ENCODE results near the gene TMBIM4. TPM values are rescaled to one million over a fixed set of nuclear protein-coding genes. Genes with fewer than 3 reads are reported as not detected.

TMBIM4 gene
- total RNA-seq, 2 donors from 2014 or later: 242 to 337 TPM

DNA sequence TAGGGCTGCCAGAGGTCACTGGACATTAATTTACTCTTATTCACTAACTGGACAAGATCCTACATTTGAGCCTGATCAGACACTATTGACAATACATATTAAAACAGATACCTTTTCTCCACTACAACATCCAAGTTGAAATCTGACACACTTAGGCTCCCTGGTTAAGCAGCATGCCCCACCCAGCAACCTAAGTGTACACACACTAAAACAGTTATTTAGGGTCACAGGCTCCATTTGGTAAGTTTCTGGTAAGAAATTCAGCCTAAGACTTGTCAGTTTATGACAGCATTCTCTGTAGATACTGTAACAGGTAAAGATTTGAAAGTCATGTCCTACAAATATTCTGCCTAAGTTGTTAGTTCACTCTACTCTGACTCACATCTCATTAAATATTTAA, 27.0 kb downstream of the TMBIM4 start:
- no peaks in the 10 kb centered on the region for H3K27me3 ChIP-seq (replicated peaks; ENCODE audit: insufficient read depth)
- DNase-seq (ENCODE audit: low spot score): no peak
- no peak overlapping the region for H3K27ac ChIP-seq
- TF ChIP-seq POLR2A (IDR thresholded peaks at IDR 0.05) (no peak), POLR2AphosphoS5 (IDR thresholded peaks at IDR 0.05) (no peak), CTCF (IDR thresholded peaks at IDR 0.05) (no peak)
- H3K4me3 ChIP-seq: no peak overlapping the region
- intact Hi-C loops (cut with DNase I): loop anchor here (10.0 kb wide), 1 partner anchor 162 kb away; the partner anchor contains the start of gene HELB
- H3K4me1 ChIP-seq (replicated peaks): peaks cover 3% of the 10 kb centered on the region
- no peaks in the 10 kb centered on the region for H3K9me3 ChIP-seq
- H3K36me3 ChIP-seq: peaks cover 0 to 16% of the 10 kb centered on the region in 2 donors

DNA sequence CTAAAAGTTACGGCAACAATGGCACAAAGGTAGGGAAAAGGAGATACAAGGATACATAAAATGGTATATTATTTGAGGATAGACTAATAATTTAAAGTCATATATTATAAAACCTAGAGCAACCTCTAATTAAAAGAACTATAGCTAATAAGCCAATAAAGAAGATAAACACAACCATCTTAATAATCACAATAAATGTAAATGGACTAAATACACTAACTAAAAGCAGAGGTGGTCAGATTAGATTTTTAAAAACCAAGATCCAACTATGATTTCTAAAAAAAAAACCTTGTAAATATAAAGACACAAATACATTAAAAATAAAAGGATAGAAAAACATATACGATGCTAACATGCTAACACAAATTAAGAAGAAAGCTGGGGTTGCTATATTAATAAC, 28.5 kb downstream of the TMBIM4 start:
- H3K27ac ChIP-seq: no peak overlapping the region
- DNase-seq (ENCODE audit: low spot score): no peak
- peaks cover 0 to 16% of the 10 kb centered on the region in 2 donors for H3K36me3 ChIP-seq
- intact Hi-C loops (cut with DNase I): loop anchor here (10.0 kb wide), 1 partner anchor 164 kb away; the partner anchor contains the start of gene HELB
- H3K4me1 ChIP-seq (replicated peaks): peaks cover 3% of the 10 kb centered on the region
- no peaks in the 10 kb centered on the region for H3K9me3 ChIP-seq
- no peak overlapping the region for H3K4me3 ChIP-seq
- no peaks in the 10 kb centered on the region for H3K27me3 ChIP-seq (replicated peaks; ENCODE audit: insufficient read depth)
- 94% methylated on average over 2 of the region's 2 CpGs for WGBS
- TF ChIP-seq POLR2AphosphoS5 (IDR thresholded peaks at IDR 0.05) (no peak), POLR2A (IDR thresholded peaks at IDR 0.05) (no peak), CTCF (IDR thresholded peaks at IDR 0.05) (no peak)

GRCh38 chr12:66140731-66141130, 29.1 kb downstream of the TMBIM4 start:
- TF ChIP-seq POLR2A (IDR thresholded peaks at IDR 0.05) (no peak), POLR2AphosphoS5 (IDR thresholded peaks at IDR 0.05) (no peak), CTCF (IDR thresholded peaks at IDR 0.05) (no peak)
- intact Hi-C loops (cut with DNase I): loop anchor here (10.0 kb wide), 1 partner anchor 164 kb away; the partner anchor contains the start of gene HELB
- Histone ChIP-seq H3K27me3 (replicated peaks; ENCODE audit: insufficient read depth) (no peaks in the 10 kb centered on the region), H3K9me3 (no peaks in the 10 kb centered on the region), H3K4me1 (replicated peaks) (peaks cover 3% of the 10 kb centered on the region), H3K36me3 (peaks cover 0 to 16% of the 10 kb centered on the region in 2 donors), H3K27ac (no peak overlapping the region), H3K4me3 (no peak overlapping the region)
- no peak for DNase-seq (ENCODE audit: low spot score)

DNA sequence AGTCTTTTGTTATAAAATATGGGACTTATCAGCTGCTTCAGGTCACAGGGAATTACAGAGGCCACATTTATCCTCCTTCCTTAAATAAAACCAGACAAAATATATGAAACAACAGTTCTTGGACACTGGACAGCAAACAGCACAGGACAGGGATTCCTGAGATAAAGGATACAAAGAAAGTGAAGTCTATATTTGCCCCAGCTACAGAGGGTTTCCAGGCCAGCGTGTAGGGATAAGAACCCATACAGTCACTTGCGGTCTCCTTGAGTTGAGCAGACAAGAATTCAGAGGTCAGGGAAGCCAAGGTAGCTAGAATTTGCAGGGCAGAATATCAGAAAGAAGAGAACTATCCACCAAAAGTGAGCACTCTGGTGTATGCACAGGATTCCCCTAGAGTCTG, 30.5 kb downstream of the TMBIM4 start:
- Histone ChIP-seq H3K9me3 (no peaks in the 10 kb centered on the region), H3K4me3 (no peak overlapping the region), H3K36me3 (peaks cover 0 to 16% of the 10 kb centered on the region in 2 donors), H3K4me1 (replicated peaks) (no peaks in the 10 kb centered on the region), H3K27me3 (replicated peaks; ENCODE audit: insufficient read depth) (no peaks in the 10 kb centered on the region), H3K27ac (no peak overlapping the region)
- intact Hi-C loops (cut with DNase I): no loop called here
- WGBS: 97% methylated on average over 2 of the region's 2 CpGs
- TF ChIP-seq POLR2AphosphoS5 (IDR thresholded peaks at IDR 0.05) (no peak), CTCF (IDR thresholded peaks at IDR 0.05) (no peak), POLR2A (IDR thresholded peaks at IDR 0.05) (no peak)
- DNase-seq (ENCODE audit: low spot score): no peak

DNA sequence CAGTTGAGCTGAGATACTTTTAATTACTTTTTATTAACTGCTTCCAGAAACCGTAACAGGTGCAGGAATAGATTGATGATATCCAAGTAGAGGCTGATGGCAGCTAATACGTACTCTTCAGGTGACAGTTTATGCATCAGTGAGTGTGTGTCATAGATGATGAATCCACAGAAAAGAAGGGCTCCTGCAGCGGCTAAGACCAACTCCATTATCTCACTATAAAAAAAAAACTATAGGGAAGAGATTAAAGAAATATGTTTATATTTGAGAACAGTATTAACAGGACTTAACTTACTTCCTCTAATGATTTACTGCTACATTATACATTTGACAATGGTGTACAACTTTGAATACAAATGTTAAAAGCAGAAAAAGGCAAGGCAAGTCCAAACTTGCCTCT, 31.9 kb downstream of the TMBIM4 start:
- Histone ChIP-seq H3K27ac (no peak overlapping the region), H3K4me1 (replicated peaks) (no peaks in the 10 kb centered on the region), H3K36me3 (peaks cover 0 to 16% of the 10 kb centered on the region in 2 donors), H3K9me3 (no peaks in the 10 kb centered on the region), H3K4me3 (no peak overlapping the region), H3K27me3 (replicated peaks; ENCODE audit: insufficient read depth) (no peaks in the 10 kb centered on the region)
- DNase-seq (ENCODE audit: low spot score): no peak
- 87% methylated on average over 3 of the region's 3 CpGs for WGBS
- intact Hi-C loops (cut with DNase I): no loop called here
- TF ChIP-seq CTCF (IDR thresholded peaks at IDR 0.05): no peak
- TF ChIP-seq POLR2AphosphoS5 (IDR thresholded peaks at IDR 0.05): no peak
- no peak for TF ChIP-seq POLR2A (IDR thresholded peaks at IDR 0.05)

Measured in prostate gland (tissue), 2 donors.